Mucosa of descending colon (tissue), 3 donors: ENCODE data around the gene SLC23A2. TPM values are rescaled to one million over a fixed set of nuclear protein-coding genes. Genes with fewer than 3 reads are reported as not detected.

Experiments
- ATAC-seq: fragments of 200-7000 bp; cut with Tn5 transposase; one replicate; pipeline ENCODE4 v1.9.1; 2020; ENCODE audit warnings: mild to moderate bottlenecking, moderate library complexity
- DNase-seq, 3 donors: peaks; one replicate each; pipeline ENCODE4 v3.0.0-alpha.2; 2020
- H3K36me3 ChIP-seq: fragments of 200-600 bp; one replicate; pipeline ENCODE4 v1.8.0; 2021; ENCODE audit warnings: low read depth, mild to moderate bottlenecking
- H3K4me1 ChIP-seq: fragments of 200-600 bp; one replicate; pipeline ENCODE4 v1.8.0; 2021; ENCODE audit warnings: low read depth, mild to moderate bottlenecking
- H3K4me3 ChIP-seq: fragments of 200-600 bp; one replicate; pipeline ENCODE4 v1.8.0; 2021; ENCODE audit warnings: mild to moderate bottlenecking
- H3K9me3 ChIP-seq: fragments of 200-600 bp; one replicate; pipeline ENCODE4 v1.8.0; 2021; ENCODE audit warnings: mild to moderate bottlenecking
- CTCF ChIP-seq: fragments of 200-600 bp; IDR thresholded peaks from one replicate; pipeline ENCODE4 v1.8.0; 2022; ENCODE audit warnings: antibody characterized with exemption, mild to moderate bottlenecking
- intact Hi-C, 2 donors: fragments of 100-400 bp; cut with DNase I in 1 of 2; cut with micrococcal nuclease in 1 of 2; formaldehyde crosslinking; loops; one replicate each; pipeline versions ENCODE4 v1.11.0 to v1.11.1; 2022; cut with DNase I, micrococcal nuclease
- total RNA-seq, 3 donors: library from RNA; stranded (reverse); fragmentation: NEBNext Ultra II Directional in 2 of 3; extraction: Animal tissue kit (Norgen Biotek cat#: 25700) in 2 of 3; gene quantifications; one replicate each; pipeline versions ENCODE4 v1.2.1 to v1.2.4, GENCODE V29; 2021 to 2023
- donor health status: DM: no; HTN: no; CAD: no; lungs with moderate emphysema.
- donor health status: DM: no; HTN: no; CAD: no.
- donor health status: DM: no; HTN: yes; CAD: no.

The SLC23A2 gene
- total RNA-seq, 3 donors from 2014 or later = 9.1 to 15.4 (median 9.4) TPM

- no peaks in the 10 kb centered on the region for H3K36me3 ChIP-seq
- DNase-seq (no peak), ATAC-seq (no peak)
- H3K4me1 ChIP-seq = no peaks in the 10 kb centered on the region
- intact Hi-C loops = no loop called here
- TF ChIP-seq CTCF = no peak
- H3K9me3 ChIP-seq = no peaks in the 10 kb centered on the region
- H3K4me3 ChIP-seq = no peak overlapping the region
Measured at GRCh38 chr20:4944518-4945313, 56.6 kb downstream of the SLC23A2 start.

GRCh38 chr20:4942331-4942730 lies 59.0 kb downstream of the SLC23A2 start:
- no peaks in the 10 kb centered on the region for H3K36me3 ChIP-seq
- ATAC-seq (no peak), DNase-seq (no peak)
- intact Hi-C loops = no loop called here
- no peak for TF ChIP-seq CTCF
- no peak overlapping the region for H3K4me3 ChIP-seq
- H3K4me1 ChIP-seq = peaks cover 7% of the 10 kb centered on the region
- no peaks in the 10 kb centered on the region for H3K9me3 ChIP-seq

GRCh38 chr20:4937407-4938319 lies 63.6 kb downstream of the SLC23A2 start:
- Histone ChIP-seq H3K4me1 (peaks cover 12% of the 10 kb centered on the region), H3K9me3 (no peaks in the 10 kb centered on the region), H3K4me3 (no peak overlapping the region), H3K36me3 (no peaks in the 10 kb centered on the region)
- DNase-seq = peak in 2 of 3 donors; percentile 38 to 42
- peak; percentile 96 for ATAC-seq
- intact Hi-C loops = no loop called here
- no peak for TF ChIP-seq CTCF

GRCh38 chr20:4936851-4937406 lies 64.4 kb downstream of the SLC23A2 start:
- intact Hi-C loops = no loop called here
- ATAC-seq = peak; percentile 31
- no peak for DNase-seq
- no peaks in the 10 kb centered on the region for H3K36me3 ChIP-seq
- no peaks in the 10 kb centered on the region for H3K9me3 ChIP-seq
- no peak for TF ChIP-seq CTCF
- peaks cover 12% of the 10 kb centered on the region for H3K4me1 ChIP-seq
- H3K4me3 ChIP-seq = no peak overlapping the region

GRCh38 chr20:4936392-4936850 lies 64.9 kb downstream of the SLC23A2 start:
- TF ChIP-seq CTCF = no peak
- intact Hi-C loops = no loop called here
- H3K9me3 ChIP-seq = no peaks in the 10 kb centered on the region
- H3K4me3 ChIP-seq = no peak overlapping the region
- peaks cover 12% of the 10 kb centered on the region for H3K4me1 ChIP-seq
- no peaks in the 10 kb centered on the region for H3K36me3 ChIP-seq
- no peak for ATAC-seq
- no peak for DNase-seq
